ENCODE measurements around the gene TUB. TPM values are rescaled to one million over a fixed set of nuclear protein-coding genes. Genes with fewer than 3 reads are reported as not detected.

Gene TUB
- total RNA-seq, 1 experiment from 2014 or later, result not detected

DNA sequence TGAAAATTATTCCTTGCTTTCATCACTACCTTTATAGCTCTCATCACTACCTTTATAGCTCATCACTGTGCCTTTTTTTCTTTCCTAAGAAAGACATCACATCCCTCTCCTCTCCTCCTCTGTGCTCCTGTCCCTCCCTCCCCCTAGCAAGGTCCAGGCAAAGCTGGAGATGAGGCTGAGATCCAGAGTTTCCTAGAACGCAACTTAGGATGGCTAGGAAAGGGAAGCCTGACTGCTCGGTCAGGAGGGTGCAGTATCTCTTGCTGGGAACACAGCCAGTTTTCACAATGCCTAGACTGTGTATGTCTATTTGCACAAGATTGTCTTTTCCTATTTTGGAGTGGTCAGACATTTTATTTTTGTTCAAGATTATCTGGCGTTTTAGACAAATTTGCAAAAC, 24.7 kb downstream of the TUB start:
- Histone ChIP-seq H3K27me3 (ENCODE audit: insufficient read depth, low read depth) (no peaks in the 10 kb centered on the region), H2AFZ (no peak overlapping the region), H3K4me3 (no peak overlapping the region), H3K9me3 (ENCODE audit: insufficient read depth, low read depth) (no peaks in the 10 kb centered on the region), H4K20me1 (ENCODE audit: insufficient read depth) (no peaks in the 10 kb centered on the region), H3F3A (ENCODE audit: insufficient read depth, low read depth) (no peaks in the 10 kb centered on the region), H3K9me2 (ENCODE audit: insufficient read depth) (no peaks in the 10 kb centered on the region), H3K4me2 (no peak overlapping the region), H3K4me1 (replicated peaks; ENCODE audit: insufficient read depth) (no peaks in the 10 kb centered on the region), H3K79me2 (ENCODE audit: low read depth) (no peaks in the 10 kb centered on the region), H3K36me3 (ENCODE audit: low read depth) (no peaks in the 10 kb centered on the region), H3K27ac (no peak overlapping the region)
- ChIA-PET CTCF (no interaction called here), POLR2A (ENCODE audit: unreplicated experiment) (no interaction called here)
- intact Hi-C loops (cut with micrococcal nuclease; ENCODE audit: unreplicated experiment), result no loop called here
- DNase-seq, result no peak
- no TSS peak for BruUV-seq (replicated peaks)
- TF ChIP-seq EZH2 (IDR thresholded peaks at IDR 0.05; ENCODE audit: low read depth), result no peak
- TF ChIP-seq, protein P1, sequence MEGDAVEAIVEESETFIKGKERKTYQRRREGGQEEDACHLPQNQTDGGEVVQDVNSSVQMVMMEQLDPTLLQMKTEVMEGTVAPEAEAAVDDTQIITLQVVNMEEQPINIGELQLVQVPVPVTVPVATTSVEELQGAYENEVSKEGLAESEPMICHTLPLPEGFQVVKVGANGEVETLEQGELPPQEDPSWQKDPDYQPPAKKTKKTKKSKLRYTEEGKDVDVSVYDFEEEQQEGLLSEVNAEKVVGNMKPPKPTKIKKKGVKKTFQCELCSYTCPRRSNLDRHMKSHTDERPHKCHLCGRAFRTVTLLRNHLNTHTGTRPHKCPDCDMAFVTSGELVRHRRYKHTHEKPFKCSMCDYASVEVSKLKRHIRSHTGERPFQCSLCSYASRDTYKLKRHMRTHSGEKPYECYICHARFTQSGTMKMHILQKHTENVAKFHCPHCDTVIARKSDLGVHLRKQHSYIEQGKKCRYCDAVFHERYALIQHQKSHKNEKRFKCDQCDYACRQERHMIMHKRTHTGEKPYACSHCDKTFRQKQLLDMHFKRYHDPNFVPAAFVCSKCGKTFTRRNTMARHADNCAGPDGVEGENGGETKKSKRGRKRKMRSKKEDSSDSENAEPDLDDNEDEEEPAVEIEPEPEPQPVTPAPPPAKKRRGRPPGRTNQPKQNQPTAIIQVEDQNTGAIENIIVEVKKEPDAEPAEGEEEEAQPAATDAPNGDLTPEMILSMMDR (conservative IDR thresholded peaks at IDR 0.05), result no peak

- no peak for DNase-seq
- no peak for TF ChIP-seq EZH2 (IDR thresholded peaks at IDR 0.05; ENCODE audit: low read depth)
- TF ChIP-seq, protein P1 (conservative IDR thresholded peaks at IDR 0.05), result no peak
- intact Hi-C loops (cut with micrococcal nuclease; ENCODE audit: unreplicated experiment), result no loop called here
- H3K4me2 ChIP-seq, result no peak overlapping the region
- H3K27ac ChIP-seq, result no peak overlapping the region
- H3K79me2 ChIP-seq (ENCODE audit: low read depth), result no peaks in the 10 kb centered on the region
- no peak overlapping the region for H3K4me3 ChIP-seq
- no peaks in the 10 kb centered on the region for H3K27me3 ChIP-seq (ENCODE audit: insufficient read depth, low read depth)
- no peaks in the 10 kb centered on the region for H3K4me1 ChIP-seq (replicated peaks; ENCODE audit: insufficient read depth)
- no peaks in the 10 kb centered on the region for H4K20me1 ChIP-seq (ENCODE audit: insufficient read depth)
- POLR2A ChIA-PET (ENCODE audit: unreplicated experiment), result no interaction called here
- H3F3A ChIP-seq (ENCODE audit: insufficient read depth, low read depth), result no peaks in the 10 kb centered on the region
- no peaks in the 10 kb centered on the region for H3K9me3 ChIP-seq (ENCODE audit: insufficient read depth, low read depth)
- no peak overlapping the region for H2AFZ ChIP-seq
- no peaks in the 10 kb centered on the region for H3K9me2 ChIP-seq (ENCODE audit: insufficient read depth)
- no TSS peak for BruUV-seq (replicated peaks)
- no peaks in the 10 kb centered on the region for H3K36me3 ChIP-seq (ENCODE audit: low read depth)
- CTCF ChIA-PET, result no interaction called here
Observed at GRCh38 chr11:8106679-8107078, 25.7 kb downstream of the TUB start.

GRCh38 chr11:8107642-8108041, 26.6 kb downstream of the TUB start:
- Histone ChIP-seq H2AFZ (no peak overlapping the region), H4K20me1 (ENCODE audit: insufficient read depth) (no peaks in the 10 kb centered on the region), H3K4me3 (no peak overlapping the region), H3K27me3 (ENCODE audit: insufficient read depth, low read depth) (no peaks in the 10 kb centered on the region), H3K4me2 (no peak overlapping the region), H3K9me2 (ENCODE audit: insufficient read depth) (no peaks in the 10 kb centered on the region), H3K4me1 (replicated peaks; ENCODE audit: insufficient read depth) (no peaks in the 10 kb centered on the region), H3K27ac (no peak overlapping the region), H3F3A (ENCODE audit: insufficient read depth, low read depth) (no peaks in the 10 kb centered on the region), H3K36me3 (ENCODE audit: low read depth) (no peaks in the 10 kb centered on the region), H3K79me2 (ENCODE audit: low read depth) (no peaks in the 10 kb centered on the region), H3K9me3 (ENCODE audit: insufficient read depth, low read depth) (no peaks in the 10 kb centered on the region)
- BruUV-seq (replicated peaks), result no TSS peak
- TF ChIP-seq EZH2 (IDR thresholded peaks at IDR 0.05; ENCODE audit: low read depth), result no peak
- TF ChIP-seq, protein P1 (conservative IDR thresholded peaks at IDR 0.05), result no peak
- ChIA-PET POLR2A (ENCODE audit: unreplicated experiment) (no interaction called here), CTCF (no interaction called here)
- DNase-seq, result no peak
- intact Hi-C loops (cut with micrococcal nuclease; ENCODE audit: unreplicated experiment), result no loop called here
